ENCODE measurements around the gene IQSEC3.

GRCh38 chr12:102879-103168 lies 36.3 kb downstream of the IQSEC3 start:
- TF ChIP-seq CTCF (IDR thresholded peaks at IDR 0.05; ENCODE audit: low read length), result no peak
- TF ChIP-seq EZH2phosphoT487 (IDR thresholded peaks at IDR 0.05; ENCODE audit: low read length), result no peak
- TF ChIP-seq EZH2 (optimal IDR thresholded peaks at IDR 0.05; ENCODE audit: low read depth, low read length), result no peak
